Prostate gland (tissue), 2 donors: Measurements from ENCODE around the gene HK1.

Experiments used
- POLR2A ChIP-seq: fragments of 450-650 bp; IDR thresholded peaks from one replicate; pipeline ENCODE4 v1.6.1; 2016; ENCODE audit warnings: antibody characterized with exemption, mild to moderate bottlenecking
- POLR2AphosphoS5 ChIP-seq: sonication (generic); formaldehyde crosslinking; IDR thresholded peaks from one replicate; pipeline ENCODE4 v1.6.1; 2017; ENCODE audit warnings: antibody characterized with exemption
- TF ChIP-seq, protein P1 (sequence below), 4 experiments: fragments of 200-600 bp in 2 of 4; fragments of 450-650 bp in 2 of 4; sonication (generic) in 2 of 4; IDR thresholded peaks; 1 replicate in 3 of 4; 2 replicates in 1 of 4; pipeline ENCODE4 v1.5.1; 2016 to 2019; ENCODE audit warnings: antibody characterized with exemption in 4 of 4, mild to moderate bottlenecking in 2 of 4, moderate library complexity in 2 of 4

DNA sequence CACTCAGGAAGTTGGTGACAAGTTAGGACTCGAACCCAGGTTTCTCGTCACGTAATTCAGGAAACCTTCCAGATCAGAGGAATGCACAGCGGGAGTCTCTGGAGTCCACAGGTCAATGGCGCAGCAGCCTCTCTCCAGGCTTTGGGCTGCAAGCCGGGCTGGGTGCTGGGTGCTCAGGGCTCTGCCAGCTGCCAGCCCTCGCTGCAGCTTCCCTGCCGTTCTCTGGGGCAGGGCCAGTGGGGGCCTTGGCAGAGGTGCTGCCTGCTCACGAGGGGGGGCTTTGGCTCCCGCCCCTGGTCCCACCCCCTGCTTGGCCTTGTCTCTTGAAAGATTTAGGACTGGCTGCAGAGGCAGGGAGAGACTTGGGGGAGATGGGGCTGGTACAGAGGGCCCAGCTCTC is 138.4 kb downstream of the HK1 start, which contains the start of gene TACR2:
- TF ChIP-seq, protein P1, sequence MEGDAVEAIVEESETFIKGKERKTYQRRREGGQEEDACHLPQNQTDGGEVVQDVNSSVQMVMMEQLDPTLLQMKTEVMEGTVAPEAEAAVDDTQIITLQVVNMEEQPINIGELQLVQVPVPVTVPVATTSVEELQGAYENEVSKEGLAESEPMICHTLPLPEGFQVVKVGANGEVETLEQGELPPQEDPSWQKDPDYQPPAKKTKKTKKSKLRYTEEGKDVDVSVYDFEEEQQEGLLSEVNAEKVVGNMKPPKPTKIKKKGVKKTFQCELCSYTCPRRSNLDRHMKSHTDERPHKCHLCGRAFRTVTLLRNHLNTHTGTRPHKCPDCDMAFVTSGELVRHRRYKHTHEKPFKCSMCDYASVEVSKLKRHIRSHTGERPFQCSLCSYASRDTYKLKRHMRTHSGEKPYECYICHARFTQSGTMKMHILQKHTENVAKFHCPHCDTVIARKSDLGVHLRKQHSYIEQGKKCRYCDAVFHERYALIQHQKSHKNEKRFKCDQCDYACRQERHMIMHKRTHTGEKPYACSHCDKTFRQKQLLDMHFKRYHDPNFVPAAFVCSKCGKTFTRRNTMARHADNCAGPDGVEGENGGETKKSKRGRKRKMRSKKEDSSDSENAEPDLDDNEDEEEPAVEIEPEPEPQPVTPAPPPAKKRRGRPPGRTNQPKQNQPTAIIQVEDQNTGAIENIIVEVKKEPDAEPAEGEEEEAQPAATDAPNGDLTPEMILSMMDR (IDR thresholded peaks at IDR 0.05): no peak
- no peak for TF ChIP-seq POLR2A
- no peak for TF ChIP-seq POLR2AphosphoS5
